Measurements from ENCODE around the gene PMPCB. TPM values are rescaled to one million over a fixed set of nuclear protein-coding genes. Genes with fewer than 3 reads are reported as not detected.

The PMPCB gene
- polyA plus RNA-seq, 4 donors, result 70.2 to 112 (median 101) TPM

- DNase-seq (ENCODE audit: low read depth in 4 of 4, low spot score in 3 of 4), result no peak
Observed at GRCh38 chr7:103316380-103316941, 19.2 kb downstream of the PMPCB start.

DNA sequence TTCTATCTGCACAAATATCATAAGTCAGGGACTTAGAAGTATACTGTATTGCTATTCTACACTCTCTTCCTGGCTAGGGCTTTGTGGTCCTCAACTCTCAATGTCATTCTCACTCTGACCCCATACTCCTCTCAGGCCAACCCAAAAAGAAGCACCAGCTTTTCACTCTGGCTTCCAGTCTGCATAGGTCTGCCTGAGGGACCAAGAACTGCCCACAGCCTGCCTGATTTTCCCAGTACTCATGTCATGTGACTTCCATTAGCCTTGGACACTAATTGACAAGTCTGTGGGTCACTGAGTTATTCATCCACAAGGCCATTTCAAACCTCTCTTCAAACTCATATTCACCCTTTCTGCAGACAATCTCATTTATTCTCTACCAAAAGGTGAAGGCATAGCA, 19.8 kb downstream of the PMPCB start:
- DNase-seq (ENCODE audit: low read depth in 4 of 4, low spot score in 3 of 4), result no peak

GRCh38 chr7:103325744-103326143, 28.5 kb downstream of the PMPCB start:
- DNase-seq (ENCODE audit: low read depth in 4 of 4, low spot score in 3 of 4), result no peak

DNA sequence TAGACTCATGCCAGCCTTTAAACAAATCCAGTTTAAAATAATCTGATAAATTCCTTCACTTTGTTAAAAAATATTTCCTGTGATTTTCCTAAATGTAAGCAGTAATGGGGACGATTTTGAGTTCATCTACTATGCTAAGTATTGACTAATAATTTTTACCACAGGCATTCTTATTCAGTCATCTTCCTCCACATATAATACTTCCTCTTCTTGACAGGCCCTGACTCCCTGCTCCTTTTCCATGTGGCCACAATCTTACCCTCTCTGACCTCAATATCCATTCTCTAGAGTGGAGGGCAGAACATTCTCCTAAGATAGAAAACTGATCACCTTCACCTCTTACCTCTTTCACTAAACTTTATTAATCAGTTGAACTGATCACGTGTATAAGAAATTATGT, 39.5 kb downstream of the PMPCB start:
- DNase-seq (ENCODE audit: low read depth in 4 of 4, low spot score in 3 of 4), result no peak

DNA sequence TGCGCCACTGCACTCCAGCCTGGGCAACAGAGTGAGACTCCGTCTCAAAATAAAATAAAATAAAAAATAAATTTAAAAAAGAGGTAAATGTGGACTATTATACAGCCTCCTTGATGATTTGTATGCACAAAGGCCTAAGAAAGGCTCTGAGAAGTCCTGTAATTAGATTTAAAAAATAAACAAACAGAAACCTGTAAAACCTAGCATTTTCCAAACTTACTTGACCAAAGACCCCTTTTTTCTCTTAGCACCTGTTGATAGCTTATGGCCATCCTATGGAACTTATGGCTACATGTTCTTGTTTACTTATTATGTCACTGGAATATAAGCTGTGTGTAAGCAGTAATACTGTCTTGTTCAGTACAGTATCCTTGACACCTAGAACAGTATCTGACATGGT, 41.6 kb downstream of the PMPCB start:
- DNase-seq (ENCODE audit: low read depth in 4 of 4, low spot score in 3 of 4), result no peak

DNA sequence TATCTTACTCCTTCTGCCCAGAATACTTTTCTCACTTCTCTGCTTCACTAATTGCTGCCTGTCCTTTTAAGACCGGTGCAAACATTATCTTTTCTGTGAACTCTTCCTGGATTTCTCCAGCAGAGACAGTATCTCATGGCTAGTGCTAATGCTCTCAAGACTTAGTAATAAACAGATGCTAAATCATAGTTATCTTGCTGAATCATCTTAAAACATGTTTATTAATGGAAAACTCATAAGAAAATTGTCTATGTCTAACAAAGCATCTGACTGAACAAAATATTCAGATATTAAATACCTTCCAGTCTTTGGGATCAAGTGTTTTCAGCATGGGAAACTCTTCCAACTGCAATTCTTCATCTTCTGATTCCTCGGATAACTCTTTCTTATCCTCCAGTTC, 44.2 kb downstream of the PMPCB start:
- DNase-seq (ENCODE audit: low read depth in 4 of 4, low spot score in 3 of 4), result no peak

- DNase-seq (ENCODE audit: low read depth in 4 of 4, low spot score in 3 of 4), result no peak
Observed at GRCh38 chr7:103343332-103343731, 46.1 kb downstream of the PMPCB start.

DNA sequence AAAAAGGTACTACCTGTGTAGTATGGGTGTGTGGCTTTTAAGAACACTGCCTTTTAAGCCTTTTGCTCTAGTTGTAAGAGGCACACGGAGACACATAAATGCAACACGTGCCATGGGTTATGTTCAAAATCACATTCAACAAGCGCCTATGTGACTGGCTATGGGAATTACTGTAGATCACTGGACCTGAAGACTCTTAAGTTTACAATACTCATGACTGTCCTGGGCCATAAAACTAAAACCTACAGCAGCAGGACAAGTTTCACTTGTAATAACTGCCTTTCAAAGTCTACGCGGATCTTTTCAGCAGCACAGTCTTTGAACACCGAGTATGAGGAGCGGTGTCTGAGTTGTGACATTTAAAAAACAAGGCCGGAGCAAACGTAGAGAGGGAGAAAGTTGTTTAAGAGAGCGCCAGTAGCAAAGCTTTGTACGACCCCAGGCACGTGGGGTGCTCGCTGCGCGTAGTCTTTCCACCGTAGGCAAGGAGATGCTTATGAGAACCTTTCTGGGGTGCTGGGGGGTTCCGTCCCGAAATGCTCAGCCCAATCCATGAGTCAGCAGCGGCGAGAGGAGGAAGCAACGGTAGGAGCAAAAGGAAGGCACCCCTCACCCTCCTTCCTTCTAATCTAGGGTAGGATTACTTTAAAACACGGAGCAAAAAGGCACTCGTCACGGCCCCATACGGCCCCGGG, 46.7 kb downstream of the PMPCB start:
- peak in 3 of 4 donors; percentile 5 to 10 (median 8) for DNase-seq (ENCODE audit: low read depth in 4 of 4, low spot score in 3 of 4)

DNA sequence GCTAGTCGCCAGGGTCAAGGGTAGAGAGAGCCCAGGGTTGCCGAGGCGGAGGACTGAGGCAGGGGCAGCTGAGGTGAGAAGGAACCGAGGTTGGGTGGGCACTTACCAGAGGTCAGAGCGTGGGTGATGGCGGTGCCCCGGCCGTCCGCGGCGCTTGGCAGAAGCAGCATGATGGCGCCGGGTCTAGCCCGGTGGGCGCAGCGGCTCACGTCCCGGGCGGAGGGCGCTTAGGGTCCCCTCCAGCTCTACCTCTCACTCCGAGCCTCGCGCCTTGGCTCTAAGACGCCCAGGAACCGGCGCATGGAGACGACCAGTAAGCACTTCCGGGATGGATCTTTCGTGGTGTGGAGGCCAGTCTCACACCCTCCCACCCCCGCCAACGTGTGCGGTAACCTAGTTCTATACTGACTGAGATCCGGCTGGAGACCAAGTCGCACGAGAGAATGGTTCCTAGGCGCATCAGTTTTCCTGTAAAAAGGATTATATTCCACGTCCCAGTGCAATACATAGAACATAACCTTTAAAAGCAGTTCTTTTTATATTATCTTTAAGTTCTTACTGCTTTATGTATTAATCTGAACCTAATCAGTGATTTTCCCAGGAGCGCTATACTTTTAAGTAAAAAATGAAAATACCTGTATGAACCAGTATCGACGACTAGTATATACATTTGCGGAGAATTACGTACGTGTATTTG, 47.4 kb downstream of the PMPCB start, which contains the start of gene DNAJC2:
DNAJC2 (minus strand) TSS at position 315 of the 697 bp plus-strand sequence; CDS start at position 170, 145 bp downstream.
- peak; percentile 81 to 85 (median 82) for DNase-seq (ENCODE audit: low read depth in 4 of 4, low spot score in 3 of 4)

GRCh38 chr7:103346396-103346795, 49.2 kb downstream of the PMPCB start:
- no peak for DNase-seq (ENCODE audit: low read depth in 4 of 4, low spot score in 3 of 4)

GRCh38 chr7:103347507-103348267, 50.5 kb downstream of the PMPCB start, which contains the start of gene PSMC2:
Gene PSMC2 (plus strand): TSS chr7:103347643. CDS start chr7:103347712, 69 bp downstream.
- peak; percentile 86 to 90 (median 88) for DNase-seq (ENCODE audit: low read depth in 4 of 4, low spot score in 3 of 4)

DNA sequence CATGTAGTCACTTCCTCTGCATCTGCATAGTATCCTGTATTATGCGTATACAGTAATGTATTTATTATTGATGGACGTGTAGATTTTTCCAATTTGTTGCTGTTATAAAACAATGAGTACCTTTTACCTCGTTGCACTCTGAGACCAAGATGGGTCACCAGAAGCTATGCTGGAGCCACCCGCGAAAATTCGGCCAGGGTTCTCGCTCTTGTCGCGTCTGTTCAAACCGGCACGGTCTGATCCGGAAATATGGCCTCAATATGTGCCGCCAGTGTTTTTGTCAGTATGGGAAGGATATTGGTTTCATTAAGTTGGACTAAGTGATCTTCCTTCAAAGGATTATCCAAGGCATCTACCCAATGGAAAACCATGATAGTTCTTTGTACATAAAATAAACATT, 51.2 kb downstream of the PMPCB start:
- DNase-seq (ENCODE audit: low read depth in 4 of 4, low spot score in 3 of 4), result no peak

DNA sequence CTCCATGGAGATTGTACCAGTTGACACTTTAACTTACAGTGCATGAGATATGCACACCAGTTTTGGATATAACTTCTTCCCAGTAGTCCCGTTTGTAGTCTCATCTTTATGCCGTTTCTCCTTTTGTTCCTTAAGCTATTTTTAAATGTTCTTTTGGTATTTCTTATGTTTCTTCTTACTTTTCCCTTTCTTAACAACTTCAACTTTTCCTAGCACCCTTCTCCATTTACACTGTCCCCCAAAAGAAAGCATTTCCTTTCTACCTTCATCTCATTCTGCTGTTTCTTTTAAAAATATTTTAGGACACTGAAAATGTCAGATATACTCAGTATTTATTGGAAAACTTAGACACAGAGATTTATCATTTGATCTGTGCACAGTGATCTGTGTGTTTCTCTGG, 51.7 kb downstream of the PMPCB start:
- DNase-seq (ENCODE audit: low read depth in 4 of 4, low spot score in 3 of 4), result no peak

- no peak for DNase-seq (ENCODE audit: low read depth in 4 of 4, low spot score in 3 of 4)
Observed at GRCh38 chr7:103349805-103350204, 52.6 kb downstream of the PMPCB start.

Other genes with a start within 250 kb of the PMPCB start
- 1 to 10 TPM; 1.1 to 2.6 (median 2.4) TPM for gene FBXL13, start 222.6 kb upstream of the PMPCB start, polyA plus RNA-seq (ENCODE audit: insufficient read length in 4 of 4)
- gene ARMC10, start 222.3 kb upstream of the PMPCB start, polyA plus RNA-seq (ENCODE audit: insufficient read length in 4 of 4), result 10 to 100 TPM; 59.1 to 69.3 (median 62.5) TPM
- gene NAPEPLD, start 148.3 kb upstream of the PMPCB start, polyA plus RNA-seq (ENCODE audit: insufficient read length in 4 of 4), result 10 to 100 TPM; 26.7 to 46.5 (median 37.9) TPM
- 10 to 100 TPM; 36.9 to 54.5 (median 49.2) TPM for gene DNAJC2, start 47.3 kb downstream of the PMPCB start, polyA plus RNA-seq (ENCODE audit: insufficient read length in 4 of 4)
- gene PSMC2, start 50.2 kb downstream of the PMPCB start, polyA plus RNA-seq (ENCODE audit: insufficient read length in 4 of 4), result 100 to 1,000 TPM in 3 of 4 donors, 10 to 100 TPM in 1; 99.4 to 129 (median 108) TPM
- gene SLC26A5, start 148.8 kb downstream of the PMPCB start, polyA plus RNA-seq (ENCODE audit: insufficient read length in 4 of 4), result under 1 TPM; 0.18 to 0.55 (median 0.20) TPM

Data from left renal pelvis (tissue), 4 donors.